H7 (cell line): ENCODE measurements around the gene SLC37A4. TPM values are rescaled to one million over a fixed set of nuclear protein-coding genes. Genes with fewer than 3 reads are reported as not detected.
"Not testable (repeated sequence)": the region's sequence is repeated elsewhere in the genome, so short reads cannot be mapped to it uniquely, and the experiment has no call there.

ENCODE experiments used
- DNase-seq: peaks from one replicate; pipeline ENCODE4 v3.0.0; 2012
- H3K27me3 ChIP-seq: 2 replicates; pipeline ENCODE4 v1.6.0; 2011; ENCODE audit warnings: mild to moderate bottlenecking, low read length; ENCODE audit not compliant: control insufficient read depth, insufficient read depth
- H3K36me3 ChIP-seq: replicated peaks from 2 replicates; pipeline ENCODE4 v1.5.1; 2011; ENCODE audit warnings: low read length; ENCODE audit not compliant: control insufficient read depth, insufficient read depth
- H3K4me3 ChIP-seq: 2 replicates; pipeline ENCODE4 v1.5.1; 2011; ENCODE audit warnings: low read depth, mild to moderate bottlenecking, control low read depth, low read length, moderate library complexity; ENCODE audit not compliant: insufficient read depth
- total RNA-seq: library from RNA; depleted of rRNA; stranded (reverse); fragments of >200 nt; shearing (Covaris generic); gene quantifications from 2 replicates; pipeline ENCODE4 v1.2.3, GENCODE V29; 2014

The SLC37A4 gene
- total RNA-seq, 1 experiment from 2014 or later, result 54.5 TPM

DNA sequence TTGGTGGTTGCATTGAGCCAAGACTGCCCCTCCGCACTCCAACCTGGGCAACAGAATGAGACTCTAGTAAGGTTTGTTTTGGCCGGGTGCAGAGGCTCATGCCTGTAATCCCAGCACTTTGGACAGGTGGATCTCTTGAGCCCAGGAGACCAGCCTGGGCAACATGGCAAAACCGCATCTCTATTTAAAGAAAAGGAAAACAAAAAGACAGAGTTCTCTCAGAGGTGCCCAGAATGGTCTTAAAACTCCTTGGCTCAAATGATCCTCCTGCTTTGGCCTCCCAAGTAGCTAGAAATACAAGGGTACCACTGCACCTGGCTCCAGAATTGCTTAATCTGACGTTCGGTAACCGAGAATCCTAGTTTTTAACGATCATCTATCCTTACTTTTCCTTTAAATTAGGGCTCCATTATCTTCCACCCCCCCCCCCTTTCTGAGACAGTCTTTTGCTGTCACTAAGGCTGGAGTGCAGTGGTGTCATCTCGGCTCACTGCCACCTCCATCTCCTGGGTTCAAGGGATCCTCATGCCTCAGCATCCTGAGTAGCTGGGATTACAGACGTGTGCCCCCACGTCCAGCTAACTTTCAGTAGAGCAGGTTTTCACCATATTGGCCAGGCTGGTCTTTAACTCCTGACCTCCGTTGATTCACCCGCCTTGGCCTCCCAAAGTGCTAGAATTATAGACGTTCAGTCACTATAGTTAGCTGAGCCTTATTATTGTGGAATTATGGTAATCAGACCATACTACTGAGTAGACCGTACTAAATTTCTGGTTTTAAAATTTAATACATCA, 14.3 kb downstream of the SLC37A4 start:
- peak; percentile 16 for DNase-seq
- Histone ChIP-seq H3K4me3 (no peak overlapping the region), H3K36me3 (peaks cover 45% of the 10 kb centered on the region), H3K27me3 (no peaks in the 10 kb centered on the region)

DNA sequence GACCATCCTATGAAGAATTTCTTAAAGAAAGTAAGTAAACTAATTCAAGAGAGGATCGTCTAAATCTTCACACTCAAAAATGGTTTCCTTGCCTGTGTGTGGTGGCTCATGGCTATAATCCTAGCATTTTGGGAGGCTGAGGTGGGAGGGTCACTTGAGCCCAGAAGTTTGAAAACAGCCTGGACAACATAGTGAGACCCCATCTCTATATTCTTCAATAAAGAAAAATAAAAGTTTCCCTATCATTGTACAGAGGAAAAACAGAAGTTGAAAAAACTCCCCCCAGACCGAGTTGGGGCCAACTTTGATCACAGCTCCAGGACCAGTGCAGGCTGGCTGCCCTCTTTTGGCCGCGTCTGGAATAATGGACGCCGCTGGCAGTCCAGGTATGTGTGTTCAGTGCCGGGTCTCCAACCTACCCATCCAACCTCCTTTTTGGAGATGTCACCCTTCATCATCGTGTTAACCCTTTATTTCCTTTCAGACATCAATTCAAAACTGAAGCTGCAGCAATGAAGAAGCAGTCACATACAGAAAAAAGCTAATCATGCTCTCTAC, 15.5 kb downstream of the SLC37A4 start:
- Histone ChIP-seq H3K27me3 (no peaks in the 10 kb centered on the region), H3K36me3 (peaks cover 47% of the 10 kb centered on the region), H3K4me3 (no peak overlapping the region)
- peak; percentile 45 for DNase-seq

DNA sequence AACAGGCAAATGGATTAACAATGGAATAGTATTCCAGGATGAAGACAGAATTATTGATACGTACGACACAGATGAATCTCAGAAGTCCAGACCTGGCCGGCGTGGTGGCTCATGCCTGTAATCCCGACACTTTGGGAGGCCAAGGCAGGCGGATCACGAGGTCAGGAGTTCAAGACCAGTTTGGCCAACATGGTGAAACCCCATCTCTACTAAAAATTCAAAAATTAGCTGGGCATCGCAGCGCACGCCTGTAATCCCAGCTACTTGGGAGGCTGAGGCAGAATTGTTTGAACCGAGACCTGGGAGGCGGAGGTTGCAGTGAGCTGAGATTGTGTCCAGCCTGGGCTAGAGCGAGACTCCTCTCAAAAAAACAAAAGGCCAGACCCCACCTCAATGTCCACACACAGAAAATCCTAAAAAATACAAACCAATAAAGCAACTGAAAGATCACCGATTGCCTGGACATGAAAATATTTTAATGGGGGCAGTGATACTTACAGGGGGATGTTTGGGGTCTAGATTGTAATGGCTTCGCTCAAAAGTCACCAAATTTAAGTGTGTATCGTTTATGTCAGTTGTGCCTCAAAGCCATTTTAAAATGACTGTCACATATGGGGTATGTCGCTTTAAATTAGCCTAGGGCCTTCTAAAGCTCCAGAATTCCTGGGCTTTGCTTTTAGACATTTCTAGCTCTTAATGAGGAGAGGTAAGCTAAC, 16.3 kb downstream of the SLC37A4 start:
- Histone ChIP-seq H3K4me3 (no peak overlapping the region), H3K36me3 (peaks cover 46% of the 10 kb centered on the region), H3K27me3 (no peaks in the 10 kb centered on the region)
- DNase-seq, result peak; percentile 12

DNA sequence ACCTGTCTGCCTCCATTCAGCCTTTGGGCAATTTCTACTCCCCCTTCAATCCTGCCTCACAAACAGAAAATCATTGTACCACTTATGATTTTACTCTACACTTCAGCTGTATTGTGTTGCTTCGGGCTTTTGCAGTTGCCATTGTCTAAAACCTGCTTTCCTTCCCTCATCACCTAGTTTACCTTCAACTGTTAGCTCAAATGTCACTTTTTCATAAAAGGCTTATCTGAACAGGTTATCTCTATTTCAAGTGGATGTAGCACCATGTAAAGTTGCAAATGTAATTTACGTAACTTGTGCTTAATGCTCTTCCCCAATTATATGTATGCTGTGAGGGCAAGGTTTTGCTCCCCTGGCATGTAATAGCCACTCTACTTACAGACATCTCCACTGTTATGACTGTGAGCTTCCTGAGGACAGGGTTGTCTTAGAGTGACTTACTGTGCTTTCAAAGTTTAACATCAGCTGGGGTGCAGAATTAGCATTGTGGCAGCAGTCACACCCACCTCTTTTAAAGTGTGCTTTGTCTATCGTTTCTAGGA, 18.0 kb downstream of the SLC37A4 start:
- Histone ChIP-seq H3K36me3 (peaks cover 46% of the 10 kb centered on the region), H3K4me3 (no peak overlapping the region), H3K27me3 (no peaks in the 10 kb centered on the region)
- peak; percentile 17 for DNase-seq

DNA sequence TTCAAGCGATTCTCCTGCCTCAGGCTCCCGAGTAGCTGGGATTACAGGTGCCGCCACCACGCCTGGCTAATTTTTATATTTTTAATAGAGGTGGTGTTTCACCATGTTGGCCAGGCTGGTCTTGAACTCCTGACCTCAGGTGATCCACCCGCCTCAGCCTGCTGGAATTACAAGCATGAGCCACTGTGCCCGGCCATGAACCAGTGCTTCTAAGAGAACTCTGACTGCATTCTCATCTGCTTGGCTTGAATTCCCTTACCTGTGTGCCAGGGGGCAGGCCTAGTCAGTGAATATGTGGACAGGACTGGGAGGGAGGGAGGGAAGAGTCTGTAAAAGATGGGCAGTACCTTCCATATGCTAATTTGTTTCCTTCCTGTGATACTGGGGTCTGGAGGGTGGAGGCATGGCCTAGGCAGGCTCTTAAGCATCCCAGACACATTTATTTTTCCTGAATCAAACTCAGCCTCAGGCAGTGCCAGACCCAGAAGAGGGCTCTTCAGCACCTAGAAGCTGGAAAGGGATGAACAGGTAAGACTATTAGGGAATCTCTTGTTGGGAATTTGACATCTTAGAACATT, 19.1 kb downstream of the SLC37A4 start:
- H3K4me3 ChIP-seq, result no peak overlapping the region
- H3K27me3 ChIP-seq, result no peaks in the 10 kb centered on the region
- peak; percentile 43 for DNase-seq
- peaks cover 41% of the 10 kb centered on the region for H3K36me3 ChIP-seq

DNA sequence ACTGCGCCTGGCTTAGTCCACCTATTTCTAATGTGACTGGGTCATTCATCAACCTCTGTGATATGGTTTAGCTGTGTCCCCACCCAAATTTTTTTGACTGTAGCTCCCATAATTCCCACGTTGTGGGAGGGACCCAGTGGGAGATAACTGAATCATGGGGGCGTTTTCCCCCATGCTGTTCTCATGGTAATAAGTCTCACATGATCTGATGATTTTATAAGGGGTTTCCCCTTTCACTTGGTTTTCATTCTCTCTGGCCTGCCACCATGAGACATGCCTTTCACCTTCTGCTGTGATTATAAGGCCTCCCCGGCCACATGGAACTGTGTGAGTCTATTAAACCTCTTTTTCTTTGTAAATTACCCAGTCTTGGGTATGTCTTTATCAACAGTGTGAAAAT, 24.0 kb downstream of the SLC37A4 start:
- H3K4me3 ChIP-seq, result no peak overlapping the region
- no peaks in the 10 kb centered on the region for H3K27me3 ChIP-seq
- H3K36me3 ChIP-seq, result peaks cover 13% of the 10 kb centered on the region
- DNase-seq, result no peak

DNA sequence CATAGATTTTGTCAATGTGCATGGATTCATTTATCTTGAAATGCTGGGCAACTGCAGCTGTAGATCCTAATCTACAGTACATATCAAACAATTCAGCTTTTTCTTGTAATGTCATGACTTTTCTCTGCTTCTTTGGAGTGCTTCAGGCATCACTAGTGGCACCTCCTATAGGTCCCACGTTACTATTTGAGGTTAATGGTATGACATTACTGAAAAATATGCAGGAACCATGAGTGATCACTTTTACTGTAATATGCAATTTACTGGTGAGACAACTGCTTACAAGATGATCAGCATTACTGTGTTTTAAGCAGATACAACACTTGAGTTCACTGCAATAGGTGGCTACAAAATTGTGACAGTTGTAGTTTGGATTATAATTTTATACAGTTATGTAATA, 29.8 kb downstream of the SLC37A4 start:
- H3K36me3 ChIP-seq, result peaks cover 8% of the 10 kb centered on the region
- no peaks in the 10 kb centered on the region for H3K27me3 ChIP-seq
- no peak for DNase-seq
- H3K4me3 ChIP-seq, result no peak overlapping the region

DNA sequence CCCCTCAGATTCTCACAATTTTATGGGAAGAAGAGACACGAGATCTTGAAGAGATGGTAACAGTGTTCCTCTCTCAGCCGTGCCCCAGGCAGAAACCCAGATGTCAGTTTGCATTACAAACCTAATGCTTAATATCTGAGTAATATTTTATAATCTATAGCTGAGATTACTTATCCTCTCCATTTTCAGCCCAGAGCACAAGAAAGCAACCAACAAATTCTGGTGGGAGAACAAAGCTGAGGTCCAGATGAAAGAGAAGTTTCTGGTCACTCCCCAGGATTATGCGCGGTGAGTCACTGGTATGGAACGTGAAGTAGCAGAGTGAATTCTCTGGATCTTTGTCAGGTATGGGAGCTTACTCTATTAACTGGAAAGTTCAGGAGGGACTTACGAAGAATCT, 31.9 kb downstream of the SLC37A4 start:
- no peaks in the 10 kb centered on the region for H3K27me3 ChIP-seq
- DNase-seq, result peak; percentile 77
- peaks cover 4% of the 10 kb centered on the region for H3K36me3 ChIP-seq
- peak overlapping the region; percentile 97 for H3K4me3 ChIP-seq

DNA sequence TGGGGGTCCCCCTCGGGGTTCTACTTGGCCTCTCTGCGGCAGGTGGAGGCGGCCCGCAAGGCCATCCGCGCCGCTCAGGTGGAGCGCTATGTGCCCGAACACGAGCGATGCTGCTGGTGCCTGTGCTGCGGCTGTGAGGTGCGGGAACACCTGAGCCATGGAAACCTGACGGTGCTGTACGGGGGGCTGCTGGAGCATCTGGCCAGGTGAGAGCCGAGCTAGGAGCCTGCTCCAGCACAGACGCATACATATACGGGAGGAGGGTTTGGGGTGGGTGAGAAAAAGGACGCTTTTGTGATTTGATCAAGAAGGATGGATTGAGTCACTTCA, 32.3 kb downstream of the SLC37A4 start:
- DNase-seq, result no peak
- H3K27me3 ChIP-seq, result no peaks in the 10 kb centered on the region
- peak overlapping the region; percentile 97 for H3K4me3 ChIP-seq
- peaks cover 4% of the 10 kb centered on the region for H3K36me3 ChIP-seq

DNA sequence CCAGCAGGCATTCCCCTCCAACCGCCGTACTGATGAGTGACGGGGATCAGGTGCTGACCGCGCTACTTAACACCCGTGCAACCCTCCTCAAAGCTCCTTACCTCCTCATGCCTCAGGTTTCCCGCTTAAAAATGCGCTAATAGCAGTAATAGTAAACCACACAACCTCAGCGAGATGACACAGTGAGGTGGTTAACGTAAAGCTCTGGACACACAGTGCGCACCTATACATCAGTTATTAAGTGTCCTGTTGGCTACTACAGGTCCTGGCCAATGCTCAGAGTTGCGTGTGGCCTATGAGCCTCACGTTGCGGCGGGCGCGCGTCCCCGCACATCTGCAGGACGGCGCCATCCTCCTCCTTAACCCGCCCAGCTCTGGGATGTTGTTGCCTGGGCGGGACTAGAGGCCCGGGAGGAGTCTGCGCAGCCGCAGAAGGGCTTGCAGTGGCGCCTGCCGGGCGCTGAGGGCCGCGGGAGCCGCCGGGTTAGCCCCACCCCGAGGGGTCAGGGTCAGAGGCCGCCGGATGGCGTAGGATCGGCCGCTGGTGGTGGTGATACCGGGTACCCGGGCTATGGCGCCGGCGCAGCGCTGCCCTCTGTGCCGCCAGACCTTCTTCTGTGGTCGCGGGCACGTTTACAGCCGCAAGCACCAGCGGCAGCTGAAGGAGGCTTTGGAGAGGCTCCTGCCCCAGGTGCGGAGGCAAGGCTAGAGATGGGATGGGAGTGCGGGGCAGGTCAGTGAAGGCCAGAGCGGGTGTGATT, 32.9 kb downstream of the SLC37A4 start, which contains the start of gene CENATAC:
CENATAC (plus strand) TSS at position 512 of the 761 bp plus-strand sequence; CDS start at position 572, 60 bp downstream.
- H3K4me3 ChIP-seq, result peak within 1 kb of the TSS; percentile 97
- H3K27me3 ChIP-seq, result no peaks in the 10 kb centered on the region
- peaks cover 3% of the 10 kb centered on the region for H3K36me3 ChIP-seq
- DNase-seq, result peak; percentile 100

DNA sequence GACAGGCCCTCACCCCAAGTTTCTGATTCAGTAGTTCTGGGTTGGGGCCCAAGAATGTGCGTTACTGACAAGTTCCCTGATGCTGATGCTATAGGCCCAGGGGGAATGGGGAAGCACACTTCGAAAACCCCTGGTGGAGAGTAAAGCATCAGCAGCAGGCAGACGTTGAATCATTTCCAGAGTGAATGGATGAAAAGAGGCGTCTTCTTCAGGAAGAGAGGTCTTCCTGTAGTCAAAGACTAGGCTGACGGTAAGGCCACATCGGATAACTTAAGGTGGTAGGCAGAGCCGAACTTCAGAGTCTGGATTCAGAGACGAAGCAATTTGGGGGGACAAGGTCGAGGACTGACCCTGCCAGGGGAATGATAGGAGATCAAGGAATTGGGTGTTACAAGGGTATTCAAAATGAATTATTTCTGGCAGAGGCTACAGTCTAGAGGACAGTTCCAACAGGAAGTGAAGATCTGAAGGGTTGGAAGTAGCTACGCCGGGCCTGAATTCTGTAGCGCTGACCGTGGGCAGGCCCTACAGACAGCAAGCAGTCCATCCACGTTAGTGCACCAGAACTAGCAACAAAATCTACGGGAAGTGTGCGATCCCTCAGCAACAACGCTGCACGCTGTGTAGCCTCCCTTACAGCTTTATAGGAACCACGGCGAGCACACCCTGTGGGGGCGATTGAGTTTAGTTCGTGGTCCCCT, 33.6 kb downstream of the SLC37A4 start:
- no peaks in the 10 kb centered on the region for H3K27me3 ChIP-seq
- H3K4me3 ChIP-seq, result peak overlapping the region; percentile 97
- peaks cover 3% of the 10 kb centered on the region for H3K36me3 ChIP-seq
- DNase-seq, result peak; percentile 66

DNA sequence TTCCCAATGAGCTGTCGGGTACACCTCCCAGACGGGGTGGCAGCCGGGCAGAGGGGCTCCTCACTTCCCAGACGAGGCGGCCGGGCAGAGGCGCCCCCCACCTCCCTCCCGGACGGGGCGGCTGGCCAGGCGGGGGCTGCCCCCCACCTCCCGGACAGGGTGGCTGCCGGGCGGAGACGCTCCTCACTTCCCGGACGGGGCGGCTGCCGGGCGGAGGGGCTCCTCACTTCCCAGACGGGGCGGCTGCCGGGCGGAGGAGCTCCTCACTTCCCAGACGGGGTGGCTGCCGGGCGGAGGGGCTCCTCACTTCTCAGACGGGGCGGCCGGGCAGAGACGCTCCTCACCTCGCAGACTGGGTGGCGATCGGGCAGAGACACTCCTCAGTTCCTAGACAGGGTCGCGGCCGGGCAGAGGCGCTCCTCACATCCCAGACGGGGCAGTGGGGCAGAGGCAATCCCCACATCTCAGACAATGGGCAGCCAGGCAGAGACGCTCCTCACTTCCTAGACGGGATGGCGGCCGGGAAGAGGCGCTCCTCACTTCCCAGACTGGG, 39.1 kb downstream of the SLC37A4 start:
- not testable (repeated sequence) for H3K36me3 ChIP-seq, H3K4me3 ChIP-seq, DNase-seq, H3K27me3 ChIP-seq

DNA sequence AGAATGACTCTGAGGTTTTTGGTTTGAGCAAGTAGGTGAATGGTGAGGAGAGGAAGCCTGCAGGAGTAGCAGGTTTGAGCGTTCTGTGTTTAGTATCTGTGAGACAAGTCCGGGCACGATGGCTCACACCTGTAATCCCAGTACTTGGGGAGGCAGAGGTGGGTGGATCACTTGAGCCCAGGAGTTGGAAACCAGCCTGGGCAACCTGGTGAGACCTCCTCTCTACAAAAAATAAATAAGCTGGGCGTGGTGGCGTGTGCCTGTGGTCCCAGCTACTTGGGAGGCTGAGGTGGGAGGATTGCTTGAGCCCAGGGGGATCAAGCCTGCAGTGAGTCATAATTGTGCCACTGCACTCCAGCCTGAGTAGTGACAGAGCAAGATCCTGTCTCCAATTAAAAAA, 42.4 kb downstream of the SLC37A4 start:
- Histone ChIP-seq H3K36me3 (no peaks in the 10 kb centered on the region), H3K27me3 (no peaks in the 10 kb centered on the region), H3K4me3 (no peak overlapping the region)
- no peak for DNase-seq
